PC-3 (cell line): Measurements from ENCODE around the gene IL20RB. TPM values are rescaled to one million over a fixed set of nuclear protein-coding genes. Genes with fewer than 3 reads are reported as not detected.

Experiments used
- ATAC-seq: fragments of 200-7000 bp; cut with Tn5 transposase; 2 replicates; pipeline ENCODE4 v1.9.1; 2020; ENCODE audit warnings: mild to moderate bottlenecking, moderate library complexity
- BruUV-seq: library from RNA; stranded (reverse); fragments of 400-500 nt; replicated peaks from 2 replicates; lab custom pipeline; 2021; lab: Mats Ljungman, UMichigan
- CTCF ChIA-PET: fragments of 300-600 bp; sonication (Branson Sonifier 250); formaldehyde crosslinking; loops from one replicate; lab custom pipeline; 2022; ENCODE audit warnings: antibody characterized with exemption; lab: Charles Lee
- POLR2A ChIA-PET: fragments of 300-600 bp; sonication (Branson Sonifier 250); formaldehyde crosslinking; loops from one replicate; lab custom pipeline; 2022; ENCODE audit warnings: antibody characterized with exemption; ENCODE audit not compliant: unreplicated experiment; lab: Charles Lee
- DNase-seq: peaks from one replicate; pipeline ENCODE4 v3.0.0-alpha.2; 2015
- H2AFZ ChIP-seq: fragments of 300-600 bp; sonication (generic); 2 replicates; pipeline ENCODE4 v1.6.0; 2016; ENCODE audit warnings: antibody characterized with exemption, low read length
- H3F3A ChIP-seq: fragments of 300-600 bp; sonication (generic); one replicate; pipeline ENCODE4 v1.6.0; 2017; ENCODE audit warnings: antibody characterized with exemption, low read length, control low read depth, mild to moderate bottlenecking; ENCODE audit not compliant: unreplicated experiment
- H3K27ac ChIP-seq: fragments of 300-600 bp; sonication (generic); 2 replicates; pipeline ENCODE4 v1.5.1; 2016; ENCODE audit warnings: mild to moderate bottlenecking, low read length
- H3K27me3 ChIP-seq: fragments of 300-600 bp; sonication (generic); 2 replicates; pipeline ENCODE4 v1.6.1; 2016; ENCODE audit warnings: low read length, mixed read lengths
- H3K36me3 ChIP-seq: fragments of 300-600 bp; sonication (generic); 2 replicates; pipeline ENCODE4 v1.6.1; 2016; ENCODE audit warnings: low read depth, mixed run types, low read length, mixed read lengths
- H3K4me1 ChIP-seq: fragments of 300-600 bp; sonication (generic); 2 replicates; pipeline ENCODE4 v1.5.1; 2016; ENCODE audit warnings: low read length; ENCODE audit not compliant: insufficient read depth
- H3K4me2 ChIP-seq: fragments of 300-600 bp; sonication (generic); 2 replicates; pipeline ENCODE4 v1.6.0; 2016; ENCODE audit warnings: low read length
- H3K4me3 ChIP-seq: fragments of 300-600 bp; sonication (generic); 2 replicates; pipeline ENCODE4 v1.5.1; 2016; ENCODE audit warnings: mild to moderate bottlenecking, low read length, mixed read lengths
- H3K79me2 ChIP-seq: fragments of 300-600 bp; sonication (generic); 2 replicates; pipeline ENCODE4 v1.6.1; 2017; ENCODE audit warnings: low read length, mixed read lengths
- H3K9ac ChIP-seq: fragments of 300-600 bp; sonication (generic); 2 replicates; pipeline ENCODE4 v1.6.0; 2016; ENCODE audit warnings: mild to moderate bottlenecking, low read length
- H3K9me2 ChIP-seq: fragments of 300-600 bp; sonication (generic); replicated peaks from 2 replicates; pipeline ENCODE4 v1.6.1; 2016; ENCODE audit warnings: mixed run types, low read length, mixed read lengths
- H3K9me3 ChIP-seq: fragments of 300-600 bp; sonication (generic); 2 replicates; pipeline ENCODE4 v1.6.1; 2016; ENCODE audit warnings: low read length, mixed read lengths
- H4K20me1 ChIP-seq: fragments of 300-600 bp; sonication (generic); 2 replicates; pipeline ENCODE4 v1.6.1; 2016; ENCODE audit warnings: low read length, mixed read lengths
- EZH2 ChIP-seq: fragments of 300-600 bp; sonication (generic); IDR thresholded peaks from one replicate; pipeline ENCODE4 v1.6.1; 2017; ENCODE audit warnings: antibody characterized with exemption, mild to moderate bottlenecking, low read length; ENCODE audit not compliant: unreplicated experiment
- EZH2phosphoT487 ChIP-seq: fragments of 300-600 bp; sonication (generic); IDR thresholded peaks from 2 replicates; pipeline ENCODE4 v1.6.1; 2018; ENCODE audit warnings: mild to moderate bottlenecking, antibody characterized with exemption, low read length, borderline replicate concordance
- intact Hi-C: fragments of 100-400 bp; cut with micrococcal nuclease; formaldehyde crosslinking; loops from 2 replicates; pipeline ENCODE4 v1.9.0; 2023
- total RNA-seq: library from RNA; depleted of rRNA; stranded (reverse); fragments of >200 nt; gene quantifications from 2 replicates; pipeline ENCODE4 v1.2.3, GENCODE V29; 2014
- TF ChIP-seq, protein P1 (sequence below): fragments of 300-600 bp; sonication (generic); conservative IDR thresholded peaks from 2 replicates; pipeline ENCODE4 v1.5.1; 2017; ENCODE audit warnings: antibody characterized with exemption, low read depth, mild to moderate bottlenecking, low read length

Gene IL20RB
- total RNA-seq, 1 experiment from 2014 or later, result 0.73 TPM

DNA sequence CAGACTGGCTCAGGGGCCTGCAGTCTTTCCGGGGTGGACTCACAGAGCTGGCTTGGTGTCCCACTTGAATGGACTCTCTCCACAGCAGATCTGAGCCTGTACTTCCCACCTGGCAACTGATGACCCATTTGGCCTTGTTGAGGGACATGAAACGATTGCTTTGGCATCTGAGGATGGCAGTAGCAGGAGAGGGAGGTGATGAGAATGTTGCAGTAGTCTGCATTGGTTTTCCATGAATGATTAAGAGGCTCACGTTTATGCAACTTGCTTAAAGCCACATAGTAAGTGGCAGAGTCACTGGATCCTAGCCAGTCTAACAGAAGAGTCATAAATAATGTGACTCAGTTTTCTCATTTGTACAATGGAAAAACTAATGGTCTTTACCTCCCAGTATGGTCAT, 21.9 kb downstream of the IL20RB start:
- no peaks in the 10 kb centered on the region for H4K20me1 ChIP-seq
- H3K4me1 ChIP-seq, result no peaks in the 10 kb centered on the region
- ChIA-PET POLR2A (no interaction called here), CTCF (no interaction called here)
- no TSS peak for BruUV-seq
- ATAC-seq (no peak), DNase-seq (no peak)
- no peak overlapping the region for H3K27ac ChIP-seq
- no peaks in the 10 kb centered on the region for H3K27me3 ChIP-seq
- H3F3A ChIP-seq, result no peaks in the 10 kb centered on the region
- H3K36me3 ChIP-seq, result no peaks in the 10 kb centered on the region
- H3K4me2 ChIP-seq, result no peak overlapping the region
- H3K9ac ChIP-seq, result no peak overlapping the region
- H3K4me3 ChIP-seq, result no peak overlapping the region
- no peak overlapping the region for H2AFZ ChIP-seq
- TF ChIP-seq EZH2phosphoT487 (no peak), EZH2 (no peak)
- TF ChIP-seq, protein P1, sequence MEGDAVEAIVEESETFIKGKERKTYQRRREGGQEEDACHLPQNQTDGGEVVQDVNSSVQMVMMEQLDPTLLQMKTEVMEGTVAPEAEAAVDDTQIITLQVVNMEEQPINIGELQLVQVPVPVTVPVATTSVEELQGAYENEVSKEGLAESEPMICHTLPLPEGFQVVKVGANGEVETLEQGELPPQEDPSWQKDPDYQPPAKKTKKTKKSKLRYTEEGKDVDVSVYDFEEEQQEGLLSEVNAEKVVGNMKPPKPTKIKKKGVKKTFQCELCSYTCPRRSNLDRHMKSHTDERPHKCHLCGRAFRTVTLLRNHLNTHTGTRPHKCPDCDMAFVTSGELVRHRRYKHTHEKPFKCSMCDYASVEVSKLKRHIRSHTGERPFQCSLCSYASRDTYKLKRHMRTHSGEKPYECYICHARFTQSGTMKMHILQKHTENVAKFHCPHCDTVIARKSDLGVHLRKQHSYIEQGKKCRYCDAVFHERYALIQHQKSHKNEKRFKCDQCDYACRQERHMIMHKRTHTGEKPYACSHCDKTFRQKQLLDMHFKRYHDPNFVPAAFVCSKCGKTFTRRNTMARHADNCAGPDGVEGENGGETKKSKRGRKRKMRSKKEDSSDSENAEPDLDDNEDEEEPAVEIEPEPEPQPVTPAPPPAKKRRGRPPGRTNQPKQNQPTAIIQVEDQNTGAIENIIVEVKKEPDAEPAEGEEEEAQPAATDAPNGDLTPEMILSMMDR, result no peak
- no peaks in the 10 kb centered on the region for H3K9me3 ChIP-seq
- intact Hi-C loops, result no loop called here
- no peaks in the 10 kb centered on the region for H3K9me2 ChIP-seq
- no peaks in the 10 kb centered on the region for H3K79me2 ChIP-seq

DNA sequence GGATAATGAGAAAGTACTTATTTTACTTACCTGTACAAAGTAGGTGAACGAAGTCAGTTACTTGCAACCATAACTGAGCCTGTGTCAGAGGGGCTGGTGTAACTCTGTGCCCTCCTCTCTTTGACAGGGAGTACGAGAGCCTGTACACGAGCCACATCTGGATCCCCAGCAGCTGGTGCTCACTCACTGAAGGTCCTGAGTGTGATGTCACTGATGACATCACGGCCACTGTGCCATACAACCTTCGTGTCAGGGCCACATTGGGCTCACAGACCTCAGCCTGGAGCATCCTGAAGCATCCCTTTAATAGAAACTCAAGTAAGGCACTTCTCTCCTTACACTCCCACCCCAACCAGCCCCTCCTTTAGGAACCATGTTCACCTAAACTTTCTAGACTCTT, 24.2 kb downstream of the IL20RB start:
- POLR2A ChIA-PET, result no interaction called here
- BruUV-seq, result no TSS peak

DNA sequence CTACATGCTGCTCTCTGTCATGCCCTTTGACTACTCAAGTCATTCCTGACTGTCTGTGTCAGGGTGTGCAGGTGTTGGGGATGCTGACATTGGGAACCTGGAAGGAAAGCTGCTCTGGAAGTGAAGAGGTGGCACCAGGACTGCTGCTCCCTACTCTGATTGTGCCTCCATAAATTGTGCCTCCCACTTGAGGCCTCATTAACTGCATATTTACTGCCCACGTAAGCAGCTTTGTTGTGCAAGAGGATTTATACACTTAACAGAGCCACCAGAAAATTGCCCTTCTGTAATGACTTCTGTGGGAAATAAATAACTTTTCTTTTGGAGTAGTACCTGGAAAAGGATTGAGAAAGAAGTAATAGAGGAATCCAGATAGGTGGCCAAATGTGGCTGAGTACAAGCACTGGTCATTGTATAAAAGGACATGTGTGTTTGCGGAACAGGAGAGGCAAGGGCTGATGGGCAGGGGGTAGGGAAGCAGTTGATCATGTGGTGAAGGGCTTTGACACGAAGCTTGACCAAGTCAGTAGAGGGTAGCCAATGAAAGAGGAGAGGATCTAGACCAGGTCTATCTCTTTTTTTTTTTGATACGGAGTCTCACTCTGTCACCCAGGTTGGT, 24.8 kb downstream of the IL20RB start:
- Histone ChIP-seq H2AFZ (no peak overlapping the region), H3K36me3 (no peaks in the 10 kb centered on the region), H3K4me3 (no peak overlapping the region), H3K9me3 (no peaks in the 10 kb centered on the region), H4K20me1 (no peaks in the 10 kb centered on the region), H3K79me2 (no peaks in the 10 kb centered on the region), H3K27ac (no peak overlapping the region), H3K4me1 (no peaks in the 10 kb centered on the region), H3F3A (no peaks in the 10 kb centered on the region), H3K27me3 (no peaks in the 10 kb centered on the region), H3K4me2 (no peak overlapping the region), H3K9ac (no peak overlapping the region), H3K9me2 (no peaks in the 10 kb centered on the region)
- ChIA-PET POLR2A (no interaction called here), CTCF (no interaction called here)
- ATAC-seq, result no peak
- no TSS peak for BruUV-seq
- intact Hi-C loops, result no loop called here
- no peak for TF ChIP-seq EZH2
- no peak for DNase-seq

More for the DNA sequence above, 24.2 kb downstream of the IL20RB start:
- Histone ChIP-seq H3K4me1 (no peaks in the 10 kb centered on the region), H3K4me3 (no peak overlapping the region), H3K79me2 (no peaks in the 10 kb centered on the region), H3K9me2 (no peaks in the 10 kb centered on the region), H3K27ac (no peak overlapping the region), H4K20me1 (no peaks in the 10 kb centered on the region), H3K36me3 (no peaks in the 10 kb centered on the region), H3K27me3 (no peaks in the 10 kb centered on the region), H3F3A (no peaks in the 10 kb centered on the region), H3K4me2 (no peak overlapping the region), H3K9me3 (no peaks in the 10 kb centered on the region), H3K9ac (no peak overlapping the region), H2AFZ (no peak overlapping the region)
- intact Hi-C loops, result no loop called here
- DNase-seq, result no peak
- no peak for ATAC-seq
- CTCF ChIA-PET, result no interaction called here
- TF ChIP-seq, protein P1, result no peak
- no peak for TF ChIP-seq EZH2phosphoT487
- no peak for TF ChIP-seq EZH2
